Testis (tissue), 2 donors: ENCODE data around the gene CCDC201.
"Not testable (repeated sequence)": the region's sequence is repeated elsewhere in the genome, so short reads cannot be mapped to it uniquely, and the experiment has no call there.

Experiments used
- CTCF ChIP-seq, 3 experiments: fragments of 450-650 bp in 2 of 3; fragments of 200-600 bp in 1 of 3; sonication (generic) in 1 of 3; IDR thresholded peaks; one replicate each; pipeline ENCODE4 v1.5.1; 2016 to 2019; ENCODE audit warnings: antibody characterized with exemption in 3 of 3, mild to moderate bottlenecking in 2 of 3, moderate library complexity in 1 of 3
- POLR2A ChIP-seq: fragments of 450-650 bp; IDR thresholded peaks from one replicate; pipeline ENCODE4 v1.6.1; 2017; ENCODE audit warnings: antibody characterized with exemption, mild to moderate bottlenecking, moderate library complexity

DNA sequence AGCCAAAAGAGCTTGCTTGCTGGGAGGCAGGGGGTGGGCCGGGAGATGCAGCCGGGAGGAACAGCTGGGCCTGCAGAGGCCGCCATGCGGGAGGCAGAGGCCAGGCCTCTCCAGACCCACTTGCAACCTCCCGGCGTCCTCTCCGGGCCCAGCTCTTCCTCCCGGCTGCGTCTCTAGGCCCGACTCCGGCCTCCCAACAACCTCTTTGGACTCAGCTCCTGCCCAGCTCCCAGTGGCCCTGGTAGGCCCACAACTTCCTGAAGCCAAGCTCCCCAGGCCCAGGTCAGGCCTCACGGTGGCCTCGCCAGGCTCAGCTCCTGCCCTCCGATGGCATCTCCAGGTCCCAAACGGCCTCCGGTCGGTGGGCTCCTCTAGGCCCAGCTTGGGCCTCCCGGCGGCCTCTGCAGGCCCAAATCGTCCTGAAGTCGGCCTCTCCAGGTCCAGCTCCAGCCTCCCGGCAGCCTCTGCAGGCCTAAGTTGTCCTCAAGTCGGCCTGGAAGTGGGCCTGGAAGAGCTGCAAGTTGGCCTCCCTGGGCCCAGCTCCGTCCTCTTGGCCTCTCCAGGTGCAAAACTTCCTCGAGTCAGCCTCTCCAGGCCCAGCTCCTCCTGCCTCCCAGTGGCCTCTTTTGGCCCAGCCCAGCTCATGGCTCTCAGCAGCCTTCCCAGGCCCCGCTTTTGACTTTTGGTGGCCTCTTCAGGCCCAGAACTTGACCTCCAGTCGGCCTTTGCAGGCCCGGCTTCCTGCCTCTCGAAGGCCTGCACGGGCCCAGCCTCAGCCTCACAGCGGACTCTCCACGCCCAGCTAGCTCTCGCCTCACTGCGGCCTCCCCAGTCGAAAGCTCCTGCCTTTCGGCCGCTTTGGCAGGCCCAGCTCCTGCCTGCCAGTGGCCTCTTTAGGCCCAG lies 58.4 kb downstream of the CCDC201 start:
- TF ChIP-seq POLR2A; CTCF (IDR thresholded peaks at IDR 0.05): not testable (repeated sequence)
